Thymus (tissue), 11 donors: ENCODE data around the gene PDXK. TPM values are rescaled to one million over a fixed set of nuclear protein-coding genes. Genes with fewer than 3 reads are reported as not detected.

Source experiments
- DNase-seq, 9 donors: peaks; one replicate each; pipeline ENCODE4 v3.0.0-alpha.2; 2013; ENCODE audit warnings: low spot score in 9 of 9, low read depth in 6 of 9, missing footprints in 1 of 9
- H3K27ac ChIP-seq, 2 donors: one replicate each; pipeline ENCODE4 v1.5.1; 2013; ENCODE audit warnings: control low read depth in 1 of 2, low read depth in 1 of 2, low read length in 1 of 2, mild to moderate bottlenecking in 1 of 2, moderate library complexity in 1 of 2
- H3K27me3 ChIP-seq, 2 donors: one replicate each; pipeline ENCODE4 v1.5.1; 2013; ENCODE audit warnings: low read length in 1 of 2; ENCODE audit not compliant: control insufficient read depth in 2 of 2, insufficient read depth in 1 of 2
- H3K36me3 ChIP-seq, 2 donors: one replicate each; pipeline ENCODE4 v1.5.1; 2013; ENCODE audit warnings: low read length in 1 of 2, mild to moderate bottlenecking in 1 of 2, moderate library complexity in 1 of 2; ENCODE audit not compliant: control insufficient read depth in 2 of 2, insufficient read depth in 2 of 2
- H3K4me1 ChIP-seq, 2 donors: one replicate each; pipeline ENCODE4 v1.5.1; 2013; ENCODE audit warnings: low read length in 2 of 2; ENCODE audit not compliant: control insufficient read depth in 2 of 2, insufficient read depth in 2 of 2
- H3K4me3 ChIP-seq, 2 donors: one replicate each; pipeline ENCODE4 v1.5.1; 2013; ENCODE audit warnings: low read length in 2 of 2, control low read depth in 1 of 2, mild to moderate bottlenecking in 1 of 2
- H3K9me3 ChIP-seq, 2 donors: one replicate each; pipeline ENCODE4 v1.5.1; 2013; ENCODE audit warnings: low read length in 1 of 2, mild to moderate bottlenecking in 1 of 2; ENCODE audit not compliant: control insufficient read depth in 2 of 2, insufficient read depth in 1 of 2
- WGBS: extraction: QIAGEN DNeasy Blood & Tissue Kit; methylation state at CpG from one replicate; pipeline ENCODE4 v1.1.7; 2013; 5-methylcytosine and 5-hydroxymethylcytosine counted together
- polyA plus RNA-seq: library from polyadenylated mRNA; stranded (reverse); fragments of 200-250 nt; gene quantifications from one replicate; pipeline ENCODE4 v1.2.3, GENCODE V29; 2013
- total RNA-seq: library from RNA; stranded (reverse); fragments of 120-200 nt; gene quantifications from one replicate; pipeline ENCODE4 v1.2.4, GENCODE V29; 2013
- donor health status: healthy.

Gene PDXK
- total and polyA plus RNA-seq, 2 donors: 33.3 to 59.0 TPM

GRCh38 chr21:43755820-43756594, 37.1 kb downstream of the PDXK start:
- 96% methylated on average over 37 of the region's 37 CpGs for WGBS
- DNase-seq: no peak
- Histone ChIP-seq H3K36me3 (peaks cover 0 to 5% of the 10 kb centered on the region in 2 donors), H3K9me3 (peaks cover 0 to 7% of the 10 kb centered on the region in 2 donors), H3K4me3 (no peak overlapping the region), H3K27me3 (no peaks in the 10 kb centered on the region), H3K4me1 (peaks cover 0 to 19% of the 10 kb centered on the region in 2 donors), H3K27ac (no peak overlapping the region)

DNA sequence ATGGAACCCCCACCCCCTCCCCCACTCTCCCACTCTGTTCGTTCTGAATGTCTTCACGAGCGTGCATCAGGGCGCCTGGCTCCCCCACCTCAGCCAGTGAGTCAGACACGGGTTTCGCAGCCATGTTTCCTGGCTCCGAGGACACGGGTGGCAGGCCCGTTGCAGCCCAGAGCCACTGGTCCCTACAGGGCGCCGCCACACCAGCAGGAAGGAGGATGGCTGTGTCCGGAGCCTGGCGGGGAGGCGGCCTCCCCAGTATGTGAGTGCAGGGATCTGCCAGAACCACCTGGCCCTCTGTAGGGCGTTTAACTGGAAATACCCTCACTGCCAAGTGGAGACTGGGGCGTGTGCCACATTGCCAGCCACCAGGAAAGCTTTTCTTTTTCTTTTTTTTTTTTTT, 38.7 kb downstream of the PDXK start:
- no peak overlapping the region for H3K4me3 ChIP-seq
- 90% methylated on average over 16 of the region's 16 CpGs for WGBS
- H3K4me1 ChIP-seq: peaks cover 0 to 22% of the 10 kb centered on the region in 2 donors
- peaks cover 0 to 11% of the 10 kb centered on the region in 2 donors for H3K9me3 ChIP-seq
- peaks cover 4 to 5% of the 10 kb centered on the region in 2 donors for H3K36me3 ChIP-seq
- DNase-seq: no peak
- no peaks in the 10 kb centered on the region for H3K27me3 ChIP-seq
- peak overlapping the region in 1 of 2 donors; percentile 68 for H3K27ac ChIP-seq

- Histone ChIP-seq H3K36me3 (peaks cover 5 to 7% of the 10 kb centered on the region in 2 donors), H3K27ac (peak overlapping the region in 1 of 2 donors; percentile 68), H3K27me3 (no peaks in the 10 kb centered on the region), H3K4me1 (peaks cover 0 to 22% of the 10 kb centered on the region in 2 donors), H3K4me3 (no peak overlapping the region), H3K9me3 (peaks cover 0 to 17% of the 10 kb centered on the region in 2 donors)
- 90% methylated on average over 18 of the region's 18 CpGs for WGBS
- DNase-seq: no peak
Measured at GRCh38 chr21:43758111-43758641, 39.2 kb downstream of the PDXK start.

GRCh38 chr21:43758811-43759210, 39.9 kb downstream of the PDXK start:
- peaks cover 0 to 22% of the 10 kb centered on the region in 2 donors for H3K4me1 ChIP-seq

GRCh38 chr21:43759651-43760050, 40.7 kb downstream of the PDXK start:
- H3K4me1 ChIP-seq: peaks cover 0 to 22% of the 10 kb centered on the region in 2 donors
- peaks cover 3 to 7% of the 10 kb centered on the region in 2 donors for H3K36me3 ChIP-seq
- H3K27me3 ChIP-seq: no peaks in the 10 kb centered on the region
- 96% methylated on average over 19 of the region's 19 CpGs for WGBS
- no peak overlapping the region for H3K27ac ChIP-seq
- H3K4me3 ChIP-seq: no peak overlapping the region
- H3K9me3 ChIP-seq: peaks cover 0 to 17% of the 10 kb centered on the region in 2 donors
- DNase-seq: no peak

More at GRCh38 chr21:43758811-43759210, 39.9 kb downstream of the PDXK start:
- DNase-seq: no peak
- Histone ChIP-seq H3K27ac (no peak overlapping the region), H3K9me3 (peaks cover 0 to 19% of the 10 kb centered on the region in 2 donors), H3K4me3 (no peak overlapping the region), H3K36me3 (peaks cover 4 to 7% of the 10 kb centered on the region in 2 donors), H3K27me3 (no peaks in the 10 kb centered on the region)
- WGBS: 94% methylated on average over 10 of the region's 10 CpGs

GRCh38 chr21:43760391-43760958, 41.5 kb downstream of the PDXK start:
- Histone ChIP-seq H3K4me3 (no peak overlapping the region), H3K36me3 (peaks cover 3 to 7% of the 10 kb centered on the region in 2 donors), H3K27ac (no peak overlapping the region), H3K4me1 (peaks cover 0 to 22% of the 10 kb centered on the region in 2 donors), H3K27me3 (no peaks in the 10 kb centered on the region), H3K9me3 (peaks cover 0 to 12% of the 10 kb centered on the region in 2 donors)
- WGBS: 88% methylated on average over 22 of the region's 22 CpGs
- DNase-seq: no peak

DNA sequence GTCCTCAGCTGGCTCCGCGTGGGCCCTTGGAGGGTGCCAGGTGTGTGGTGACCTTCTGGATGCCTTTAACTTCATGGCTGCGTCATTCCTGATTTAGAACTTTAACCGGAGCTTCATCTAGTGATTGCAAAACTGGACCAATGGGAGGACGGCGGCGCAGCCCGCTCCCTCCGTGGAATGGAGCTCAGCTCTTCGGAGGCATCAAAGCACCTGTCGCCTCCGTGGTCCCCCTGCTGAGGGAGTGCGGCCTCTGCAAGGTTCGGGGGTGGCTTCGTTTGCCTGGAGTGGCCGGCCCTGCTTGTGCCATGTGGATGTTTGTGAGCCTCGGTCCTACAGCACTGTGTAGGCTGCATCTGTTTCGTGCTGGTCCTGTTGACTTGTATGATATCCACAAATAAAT, 43.0 kb downstream of the PDXK start:
- WGBS: 98% methylated on average over 18 of the region's 18 CpGs
- Histone ChIP-seq H3K36me3 (peaks cover 0 to 7% of the 10 kb centered on the region in 2 donors), H3K4me1 (peaks cover 0 to 20% of the 10 kb centered on the region in 2 donors), H3K4me3 (no peak overlapping the region), H3K9me3 (peaks cover 0 to 12% of the 10 kb centered on the region in 2 donors), H3K27ac (no peak overlapping the region), H3K27me3 (no peaks in the 10 kb centered on the region)
- DNase-seq: no peak

GRCh38 chr21:43762303-43763128, 43.6 kb downstream of the PDXK start:
- WGBS: 92% methylated on average over 15 of the region's 15 CpGs
- peaks cover 0 to 7% of the 10 kb centered on the region in 2 donors for H3K36me3 ChIP-seq

More at GRCh38 chr21:43762303-43763128, 43.6 kb downstream of the PDXK start:
- peaks cover 0 to 16% of the 10 kb centered on the region in 2 donors for H3K4me1 ChIP-seq
- no peaks in the 10 kb centered on the region for H3K27me3 ChIP-seq
- H3K4me3 ChIP-seq: no peak overlapping the region
- DNase-seq: no peak
- peak overlapping the region in 1 of 2 donors; percentile 18 for H3K27ac ChIP-seq
- H3K9me3 ChIP-seq: peaks cover 0 to 12% of the 10 kb centered on the region in 2 donors
